HepG2 (cell line): ENCODE data around the gene ZNF683. TPM values are rescaled to one million over a fixed set of nuclear protein-coding genes. Genes with fewer than 3 reads are reported as not detected.
A peak's percentile ranks its signal among the peaks of the same experiment; 100 is the strongest.

Experiments
- DNMT3B ChIP-seq: conservative IDR thresholded peaks from 2 replicates; pipeline ENCODE4 v1.6.1; 2016; ENCODE audit warnings: missing biosample characterization, control low read depth
- KLF13 ChIP-seq: sonication (generic); formaldehyde crosslinking; IDR thresholded peaks from 2 replicates; pipeline ENCODE4 v1.4.0; 2020; ENCODE audit warnings: mild to moderate bottlenecking, missing genetic modification reagents
- MAFK ChIP-seq, 2 experiments: IDR thresholded peaks in 1 of 2; conservative IDR thresholded peaks in 1 of 2; 2 replicates each; pipeline ENCODE4 v1.6.1; 2011; ENCODE audit warnings: improper control_type of control experiment in 2 of 2, low read length in 2 of 2
- ONECUT2 ChIP-seq: sonication (generic); formaldehyde crosslinking; IDR thresholded peaks from 2 replicates; pipeline ENCODE4 v1.4.0; 2020; ENCODE audit warnings: missing genetic modification reagents
- SOX6 ChIP-seq, 2 experiments: fragments of 450-650 bp in 1 of 2; sonication (generic) in 1 of 2; formaldehyde crosslinking in 1 of 2; IDR thresholded peaks; 2 replicates each; pipeline versions ENCODE4 v1.4.0 to v1.6.1; 2017 to 2020; ENCODE audit warnings: antibody characterized with exemption in 1 of 2, mild to moderate bottlenecking in 1 of 2, missing genetic modification reagents in 1 of 2
- TCF12 ChIP-seq, 2 experiments: fragments of 450-650 bp in 1 of 2; sonication (generic) in 1 of 2; formaldehyde crosslinking in 1 of 2; IDR thresholded peaks; 2 replicates each; pipeline versions ENCODE4 v1.6.1 to v1.8.0; 2017 to 2022; ENCODE audit warnings: antibody characterized with exemption in 1 of 2, mild to moderate bottlenecking in 1 of 2, missing genetic modification reagents in 1 of 2, moderate library complexity in 1 of 2
- ZFP1 ChIP-seq: IDR thresholded peaks from 2 replicates; pipeline ENCODE4 v1.6.1; 2016
- ZNF121 ChIP-seq: sonication (generic); formaldehyde crosslinking; IDR thresholded peaks from 2 replicates; pipeline ENCODE4 v1.5.0; 2020; ENCODE audit warnings: mild to moderate bottlenecking, missing genetic modification reagents
- ZNF512B ChIP-seq: sonication (generic); formaldehyde crosslinking; IDR thresholded peaks from 2 replicates; pipeline ENCODE4 v1.5.1; 2020; ENCODE audit warnings: missing genetic modification reagents, mild to moderate bottlenecking, borderline replicate concordance
- polyA plus RNA-seq, 8 experiments: library from polyadenylated mRNA; depleted of rRNA in 3 of 8; stranded (reverse) in 7 of 8; unstranded in 1 of 8; fragments of >200 nt; fragmentation: Illumina TruSeq in 4 of 8; extraction: Trizol in 4 of 8; gene quantifications; 2 replicates each; pipeline versions ENCODE4 v1.2.1 to v1.2.3, GENCODE V29; 2011 to 2016; ENCODE audit warnings: low read depth in 4 of 8, missing spikeins in 1 of 8, mixed read lengths in 1 of 8; ENCODE audit not compliant: insufficient read depth in 1 of 8
- total RNA-seq, 5 experiments: library from RNA; depleted of rRNA; stranded (reverse); fragments of >200 nt; fragmentation: Illumina TruSeq; extraction: Trizol; gene quantifications; 2 replicates each; pipeline ENCODE4 v1.2.3, GENCODE V29; 2016; ENCODE audit warnings: low read depth in 1 of 5
- TF ChIP-seq, protein P1 (sequence below): IDR thresholded peaks from 2 replicates; pipeline ENCODE4 v1.4.0; 2020; ENCODE audit warnings: mild to moderate bottlenecking, missing genetic modification reagents
- TF ChIP-seq, protein P2 (sequence below): sonication (generic); formaldehyde crosslinking; IDR thresholded peaks from 2 replicates; pipeline ENCODE4 v1.4.0; 2020; ENCODE audit warnings: mild to moderate bottlenecking, low read depth, missing genetic modification reagents
- TF ChIP-seq, protein P3 (sequence below): sonication (generic); formaldehyde crosslinking; conservative IDR thresholded peaks from 2 replicates; pipeline ENCODE4 v1.8.0; 2022; ENCODE audit warnings: low read depth, missing genetic modification reagents
- TF ChIP-seq, protein P4 (sequence below): sonication (generic); formaldehyde crosslinking; IDR thresholded peaks from 2 replicates; pipeline ENCODE4 v1.5.0; 2020; ENCODE audit warnings: mild to moderate bottlenecking, missing genetic modification reagents, borderline replicate concordance

ZNF683 gene
- total and polyA plus RNA-seq, 2 of the 13 experiments (the other 11 are each of a cell fraction or from before 2014, with no cell fraction given), result not detected

DNA sequence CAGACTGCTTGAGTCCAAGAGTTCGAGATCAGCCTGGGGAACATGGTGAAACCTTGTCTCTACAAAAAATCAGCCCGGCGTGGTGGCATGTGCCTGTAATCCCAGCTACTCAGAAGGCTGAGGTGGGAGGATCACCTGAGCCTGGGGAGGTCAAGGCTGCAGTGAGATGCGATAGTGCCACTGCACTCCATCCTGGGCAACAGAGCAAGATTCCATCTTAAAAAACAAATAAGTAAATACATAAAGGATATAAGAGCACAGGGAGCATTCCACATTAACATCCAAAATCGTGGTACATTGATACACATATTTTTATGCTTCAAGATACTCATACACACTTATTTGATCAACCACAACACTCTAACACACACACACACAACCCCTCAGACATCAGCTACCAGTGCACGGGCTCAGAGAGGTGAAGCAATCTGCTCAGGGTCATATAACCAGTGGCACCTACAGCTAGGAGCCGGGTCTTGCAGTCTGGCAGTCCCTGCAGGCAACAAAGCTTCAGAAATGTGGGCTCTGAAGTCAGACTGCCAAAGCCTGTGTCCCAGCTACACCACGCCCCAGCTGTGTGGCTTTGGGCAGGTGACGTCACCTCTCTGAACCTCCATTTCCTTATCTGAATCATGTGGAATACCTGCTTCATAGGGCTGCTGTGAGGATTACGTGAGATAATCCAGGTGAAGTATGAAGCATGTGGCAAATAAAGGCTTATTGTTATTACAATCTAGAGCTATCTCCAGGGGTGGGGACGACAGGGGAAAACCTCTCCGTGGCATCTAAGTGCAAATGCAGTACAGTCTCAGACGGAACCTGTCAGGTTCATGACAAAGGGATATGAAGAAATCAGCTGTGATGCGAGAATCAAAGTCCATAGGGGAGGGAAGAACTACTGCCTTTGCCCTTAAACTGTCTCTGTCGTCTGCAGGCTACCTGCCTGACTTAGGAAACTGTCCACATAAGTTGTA, 13.9 kb downstream of the ZNF683 start (continued):
- TF ChIP-seq, protein P1, sequence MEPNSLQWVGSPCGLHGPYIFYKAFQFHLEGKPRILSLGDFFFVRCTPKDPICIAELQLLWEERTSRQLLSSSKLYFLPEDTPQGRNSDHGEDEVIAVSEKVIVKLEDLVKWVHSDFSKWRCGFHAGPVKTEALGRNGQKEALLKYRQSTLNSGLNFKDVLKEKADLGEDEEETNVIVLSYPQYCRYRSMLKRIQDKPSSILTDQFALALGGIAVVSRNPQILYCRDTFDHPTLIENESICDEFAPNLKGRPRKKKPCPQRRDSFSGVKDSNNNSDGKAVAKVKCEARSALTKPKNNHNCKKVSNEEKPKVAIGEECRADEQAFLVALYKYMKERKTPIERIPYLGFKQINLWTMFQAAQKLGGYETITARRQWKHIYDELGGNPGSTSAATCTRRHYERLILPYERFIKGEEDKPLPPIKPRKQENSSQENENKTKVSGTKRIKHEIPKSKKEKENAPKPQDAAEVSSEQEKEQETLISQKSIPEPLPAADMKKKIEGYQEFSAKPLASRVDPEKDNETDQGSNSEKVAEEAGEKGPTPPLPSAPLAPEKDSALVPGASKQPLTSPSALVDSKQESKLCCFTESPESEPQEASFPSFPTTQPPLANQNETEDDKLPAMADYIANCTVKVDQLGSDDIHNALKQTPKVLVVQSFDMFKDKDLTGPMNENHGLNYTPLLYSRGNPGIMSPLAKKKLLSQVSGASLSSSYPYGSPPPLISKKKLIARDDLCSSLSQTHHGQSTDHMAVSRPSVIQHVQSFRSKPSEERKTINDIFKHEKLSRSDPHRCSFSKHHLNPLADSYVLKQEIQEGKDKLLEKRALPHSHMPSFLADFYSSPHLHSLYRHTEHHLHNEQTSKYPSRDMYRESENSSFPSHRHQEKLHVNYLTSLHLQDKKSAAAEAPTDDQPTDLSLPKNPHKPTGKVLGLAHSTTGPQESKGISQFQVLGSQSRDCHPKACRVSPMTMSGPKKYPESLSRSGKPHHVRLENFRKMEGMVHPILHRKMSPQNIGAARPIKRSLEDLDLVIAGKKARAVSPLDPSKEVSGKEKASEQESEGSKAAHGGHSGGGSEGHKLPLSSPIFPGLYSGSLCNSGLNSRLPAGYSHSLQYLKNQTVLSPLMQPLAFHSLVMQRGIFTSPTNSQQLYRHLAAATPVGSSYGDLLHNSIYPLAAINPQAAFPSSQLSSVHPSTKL (CRISPR knock-in tag), result peak; percentile 45; the same call in 1 of the 2 replicates
- TF ChIP-seq, protein P2, sequence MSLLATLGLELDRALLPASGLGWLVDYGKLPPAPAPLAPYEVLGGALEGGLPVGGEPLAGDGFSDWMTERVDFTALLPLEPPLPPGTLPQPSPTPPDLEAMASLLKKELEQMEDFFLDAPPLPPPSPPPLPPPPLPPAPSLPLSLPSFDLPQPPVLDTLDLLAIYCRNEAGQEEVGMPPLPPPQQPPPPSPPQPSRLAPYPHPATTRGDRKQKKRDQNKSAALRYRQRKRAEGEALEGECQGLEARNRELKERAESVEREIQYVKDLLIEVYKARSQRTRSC, result no peak
- TF ChIP-seq ZNF121 (CRISPR knock-in tag), result peak; percentile 75
- TF ChIP-seq, protein P3, sequence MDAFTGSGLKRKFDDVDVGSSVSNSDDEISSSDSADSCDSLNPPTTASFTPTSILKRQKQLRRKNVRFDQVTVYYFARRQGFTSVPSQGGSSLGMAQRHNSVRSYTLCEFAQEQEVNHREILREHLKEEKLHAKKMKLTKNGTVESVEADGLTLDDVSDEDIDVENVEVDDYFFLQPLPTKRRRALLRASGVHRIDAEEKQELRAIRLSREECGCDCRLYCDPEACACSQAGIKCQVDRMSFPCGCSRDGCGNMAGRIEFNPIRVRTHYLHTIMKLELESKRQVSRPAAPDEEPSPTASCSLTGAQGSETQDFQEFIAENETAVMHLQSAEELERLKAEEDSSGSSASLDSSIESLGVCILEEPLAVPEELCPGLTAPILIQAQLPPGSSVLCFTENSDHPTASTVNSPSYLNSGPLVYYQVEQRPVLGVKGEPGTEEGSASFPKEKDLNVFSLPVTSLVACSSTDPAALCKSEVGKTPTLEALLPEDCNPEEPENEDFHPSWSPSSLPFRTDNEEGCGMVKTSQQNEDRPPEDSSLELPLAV (CRISPR knock-in tag), result no peak
- TF ChIP-seq MAFK (conservative IDR thresholded peaks at IDR 0.05 in 1 of 2, IDR thresholded peaks at IDR 0.05 in 1 of 2; ENCODE audit: low read length in 2 of 2), result no peak
- no peak for TF ChIP-seq SOX6 (IDR thresholded peaks at IDR 0.05)
- TF ChIP-seq SOX6 (CRISPR knock-in tag; IDR thresholded peaks at IDR 0.05), result peak; percentile 65
- peak; percentile 62; the same call in 1 of the 2 replicates for TF ChIP-seq ZFP1 (CRISPR knock-in tag)
- TF ChIP-seq ONECUT2 (CRISPR knock-in tag), result no peak
- TF ChIP-seq TCF12 (IDR thresholded peaks at IDR 0.05), result no peak
- peak; percentile 49; the same call in 1 of the 2 replicates for TF ChIP-seq TCF12 (CRISPR knock-in tag; IDR thresholded peaks at IDR 0.05)
- TF ChIP-seq DNMT3B (CRISPR knock-in tag), result no peak
- TF ChIP-seq ZNF512B (CRISPR knock-in tag), result no peak
- TF ChIP-seq, protein P4, sequence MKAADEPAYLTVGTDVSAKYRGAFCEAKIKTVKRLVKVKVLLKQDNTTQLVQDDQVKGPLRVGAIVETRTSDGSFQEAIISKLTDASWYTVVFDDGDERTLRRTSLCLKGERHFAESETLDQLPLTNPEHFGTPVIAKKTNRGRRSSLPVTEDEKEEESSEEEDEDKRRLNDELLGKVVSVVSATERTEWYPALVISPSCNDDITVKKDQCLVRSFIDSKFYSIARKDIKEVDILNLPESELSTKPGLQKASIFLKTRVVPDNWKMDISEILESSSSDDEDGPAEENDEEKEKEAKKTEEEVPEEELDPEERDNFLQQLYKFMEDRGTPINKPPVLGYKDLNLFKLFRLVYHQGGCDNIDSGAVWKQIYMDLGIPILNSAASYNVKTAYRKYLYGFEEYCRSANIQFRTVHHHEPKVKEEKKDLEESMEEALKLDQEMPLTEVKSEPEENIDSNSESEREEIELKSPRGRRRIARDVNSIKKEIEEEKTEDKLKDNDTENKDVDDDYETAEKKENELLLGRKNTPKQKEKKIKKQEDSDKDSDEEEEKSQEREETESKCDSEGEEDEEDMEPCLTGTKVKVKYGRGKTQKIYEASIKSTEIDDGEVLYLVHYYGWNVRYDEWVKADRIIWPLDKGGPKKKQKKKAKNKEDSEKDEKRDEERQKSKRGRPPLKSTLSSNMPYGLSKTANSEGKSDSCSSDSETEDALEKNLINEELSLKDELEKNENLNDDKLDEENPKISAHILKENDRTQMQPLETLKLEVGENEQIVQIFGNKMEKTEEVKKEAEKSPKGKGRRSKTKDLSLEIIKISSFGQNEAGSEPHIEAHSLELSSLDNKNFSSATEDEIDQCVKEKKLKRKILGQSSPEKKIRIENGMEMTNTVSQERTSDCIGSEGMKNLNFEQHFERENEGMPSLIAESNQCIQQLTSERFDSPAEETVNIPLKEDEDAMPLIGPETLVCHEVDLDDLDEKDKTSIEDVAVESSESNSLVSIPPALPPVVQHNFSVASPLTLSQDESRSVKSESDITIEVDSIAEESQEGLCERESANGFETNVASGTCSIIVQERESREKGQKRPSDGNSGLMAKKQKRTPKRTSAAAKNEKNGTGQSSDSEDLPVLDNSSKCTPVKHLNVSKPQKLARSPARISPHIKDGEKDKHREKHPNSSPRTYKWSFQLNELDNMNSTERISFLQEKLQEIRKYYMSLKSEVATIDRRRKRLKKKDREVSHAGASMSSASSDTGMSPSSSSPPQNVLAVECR (CRISPR knock-in tag), result peak; percentile 58; the same call in 1 of the 2 replicates
- no peak for TF ChIP-seq KLF13 (CRISPR knock-in tag)
